ENCODE measurements around the gene LAMC3.

The LAMC3 gene

GRCh38 chr9:131008909-131009618 lies at the start of gene LAMC3:
LAMC3 (plus strand) TSS chr9:131009174; CDS start chr9:131009215, 41 bp downstream.
- in situ Hi-C loops (cut with MboI; ENCODE audit: low sequenced_read_pairs): no loop called here

- in situ Hi-C loops (cut with MboI; ENCODE audit: low sequenced_read_pairs): no loop called here
Observed at GRCh38 chr9:130959809-130960334, 49.1 kb upstream of the LAMC3 start.

- in situ Hi-C loops (cut with MboI; ENCODE audit: low sequenced_read_pairs): no loop called here
Observed at GRCh38 chr9:130960522-130961378, 48.2 kb upstream of the LAMC3 start.

- in situ Hi-C loops (cut with MboI; ENCODE audit: low sequenced_read_pairs): no loop called here
Observed at GRCh38 chr9:130961511-130962300, 47.3 kb upstream of the LAMC3 start.

- in situ Hi-C loops (cut with MboI; ENCODE audit: low sequenced_read_pairs): no loop called here
Observed at GRCh38 chr9:130962418-130963316, 46.3 kb upstream of the LAMC3 start.

GRCh38 chr9:130963337-130963908 lies 45.6 kb upstream of the LAMC3 start:
- in situ Hi-C loops (cut with MboI; ENCODE audit: low sequenced_read_pairs): no loop called here

GRCh38 chr9:130963916-130964315 lies 45.1 kb upstream of the LAMC3 start:
- in situ Hi-C loops (cut with MboI; ENCODE audit: low sequenced_read_pairs): no loop called here

- in situ Hi-C loops (cut with MboI; ENCODE audit: low sequenced_read_pairs): no loop called here
Observed at GRCh38 chr9:130965680-130966079, 43.3 kb upstream of the LAMC3 start.

- in situ Hi-C loops (cut with MboI; ENCODE audit: low sequenced_read_pairs): no loop called here
Observed at GRCh38 chr9:130970052-130970451, 38.9 kb upstream of the LAMC3 start.

GRCh38 chr9:130970855-130971254 lies 38.1 kb upstream of the LAMC3 start:
- in situ Hi-C loops (cut with MboI; ENCODE audit: low sequenced_read_pairs): no loop called here

GRCh38 chr9:130971294-130971849 lies 37.6 kb upstream of the LAMC3 start:
- in situ Hi-C loops (cut with MboI; ENCODE audit: low sequenced_read_pairs): no loop called here

GRCh38 chr9:130972277-130972956 lies 36.6 kb upstream of the LAMC3 start:
- in situ Hi-C loops (cut with MboI; ENCODE audit: low sequenced_read_pairs): no loop called here

- in situ Hi-C loops (cut with MboI; ENCODE audit: low sequenced_read_pairs): no loop called here
Observed at GRCh38 chr9:130972957-130973685, 35.9 kb upstream of the LAMC3 start.

- in situ Hi-C loops (cut with MboI; ENCODE audit: low sequenced_read_pairs): no loop called here
Observed at GRCh38 chr9:130973686-130974281, 35.2 kb upstream of the LAMC3 start.

GRCh38 chr9:130974697-130975096 lies 34.3 kb upstream of the LAMC3 start:
- in situ Hi-C loops (cut with MboI; ENCODE audit: low sequenced_read_pairs): no loop called here

- in situ Hi-C loops (cut with MboI; ENCODE audit: low sequenced_read_pairs): no loop called here
Observed at GRCh38 chr9:130975156-130975555, 33.8 kb upstream of the LAMC3 start.

GRCh38 chr9:130975932-130976841 lies 32.8 kb upstream of the LAMC3 start:
- in situ Hi-C loops (cut with MboI; ENCODE audit: low sequenced_read_pairs): no loop called here

Measured in HL-60/S4 treated with phorbol 12-myristate 13-acetate at 8.2 ng/mL for 4 days and 3 days (cell line).